ENCODE measurements around the gene TCN1.
"Not testable (repeated sequence)": the region's sequence is repeated elsewhere in the genome, so short reads cannot be mapped to it uniquely, and the experiment has no call there.

The TCN1 gene

DNA sequence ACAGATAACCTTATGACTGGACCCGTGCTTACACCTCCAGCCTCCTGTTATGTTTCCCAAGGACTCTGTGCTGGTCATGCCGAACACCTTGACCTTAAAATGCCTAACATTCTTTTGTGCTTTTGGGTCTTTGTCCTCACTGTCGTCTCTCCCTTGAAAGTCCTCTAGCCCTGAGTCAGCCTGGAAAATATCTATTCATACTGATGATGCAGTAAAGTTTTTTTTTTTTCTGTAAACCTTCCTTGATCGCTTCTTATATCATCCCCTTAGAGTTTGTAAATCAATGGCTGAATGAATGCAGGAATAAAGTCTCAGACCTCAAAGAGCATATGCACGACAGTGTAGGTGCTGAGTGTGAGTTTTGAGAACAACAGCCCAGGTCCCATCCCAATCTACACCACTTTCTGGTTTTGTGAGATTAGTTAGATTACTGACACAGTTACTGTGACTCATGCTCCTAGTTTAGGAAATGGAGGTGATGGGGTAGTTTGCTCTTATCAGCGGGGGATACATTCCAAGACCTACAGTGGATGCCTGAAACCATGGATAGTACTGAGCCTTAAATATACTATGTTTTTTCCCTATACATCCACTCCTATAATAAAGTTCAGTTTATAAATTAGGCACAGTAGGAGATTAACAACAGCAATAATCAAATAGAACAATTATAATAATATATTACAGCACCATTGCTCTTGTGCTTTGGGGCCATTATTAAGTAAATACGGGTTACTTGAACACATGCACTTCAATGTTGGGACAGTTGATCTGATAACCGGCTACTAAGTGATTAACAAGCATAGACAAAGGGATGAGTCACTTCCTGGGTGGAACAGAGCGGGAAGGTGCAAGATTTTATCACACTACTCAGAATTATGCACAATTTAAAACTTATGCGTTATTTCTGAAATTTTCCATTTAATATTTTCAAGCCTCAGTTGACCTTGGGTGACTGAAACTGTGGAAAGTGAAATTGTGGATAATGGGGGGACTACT, 8.6 kb downstream of the TCN1 start:
- DNase-seq (ENCODE audit: low spot score) (peak; percentile 39), FAIRE-seq (no peak)

- FAIRE-seq, result no peak
- no peak for DNase-seq (ENCODE audit: low spot score)
Measured at GRCh38 chr11:59854871-59855270, 11.4 kb downstream of the TCN1 start.

- FAIRE-seq, result not testable (repeated sequence)
Measured at GRCh38 chr11:59851416-59851815, 14.9 kb downstream of the TCN1 start.

GRCh38 chr11:59849551-59849950, 16.7 kb downstream of the TCN1 start:
- not testable (repeated sequence) for DNase-seq (ENCODE audit: low spot score); FAIRE-seq

More at GRCh38 chr11:59851416-59851815, 14.9 kb downstream of the TCN1 start:
- DNase-seq (ENCODE audit: low spot score), result not testable (repeated sequence)

DNA sequence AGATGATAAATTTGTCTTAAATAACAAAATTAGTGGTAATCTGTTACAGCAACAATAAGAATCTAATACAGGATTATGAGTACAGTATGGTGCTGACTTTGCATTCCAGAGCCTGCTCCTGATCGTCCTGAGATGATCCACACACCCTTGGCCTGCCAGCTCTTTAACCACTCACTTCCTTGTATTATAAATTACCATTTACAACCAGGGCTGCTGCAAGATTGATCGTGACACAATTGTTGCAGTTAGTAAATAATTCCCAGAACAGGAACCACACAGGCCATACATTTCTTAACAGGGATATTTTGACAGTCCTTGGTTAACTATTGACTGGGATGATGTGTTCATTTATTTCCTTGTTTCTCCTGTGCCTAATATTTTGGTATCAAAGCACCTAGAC, 17.2 kb downstream of the TCN1 start:
- DNase-seq (ENCODE audit: low spot score) (peak; percentile 64), FAIRE-seq (peak; percentile 94)

DNA sequence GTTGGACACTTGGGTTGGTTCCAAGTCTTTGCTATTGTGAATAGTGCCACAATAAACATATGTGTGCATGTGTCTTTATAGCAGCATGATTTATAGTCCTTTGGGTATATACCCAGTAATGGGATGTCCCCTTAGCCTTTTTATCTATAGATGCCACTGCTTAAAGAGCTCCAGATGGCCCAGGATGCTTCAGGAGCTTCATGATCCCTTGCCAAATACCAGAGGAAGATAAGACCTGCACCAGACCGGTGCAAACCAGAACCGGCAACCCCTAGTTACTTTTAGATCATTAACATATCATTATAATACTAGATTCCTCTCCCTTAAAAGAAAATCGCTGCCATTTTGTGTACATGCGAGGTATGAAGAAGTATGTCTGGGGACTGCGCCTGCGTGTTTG, 17.8 kb downstream of the TCN1 start:
- FAIRE-seq; DNase-seq (ENCODE audit: low spot score): not testable (repeated sequence)

- no peak for DNase-seq (ENCODE audit: low spot score)
- FAIRE-seq, result no peak
Measured at GRCh38 chr11:59847626-59848025, 18.7 kb downstream of the TCN1 start.

GRCh38 chr11:59846556-59846955, 19.7 kb downstream of the TCN1 start:
- no peak for DNase-seq (ENCODE audit: low spot score)

GRCh38 chr11:59845399-59845798, 20.9 kb downstream of the TCN1 start, which contains the start of gene CBLIF:
TSS of gene CBLIF (minus strand) at chr11:59845499. CDS start at chr11:59845453, 46 bp downstream.
- DNase-seq (ENCODE audit: low spot score) (no peak), FAIRE-seq (no peak)

More at GRCh38 chr11:59846556-59846955, 19.7 kb downstream of the TCN1 start:
- FAIRE-seq, result no peak

- FAIRE-seq (no peak), DNase-seq (ENCODE audit: low spot score) (no peak)
Measured at GRCh38 chr11:59842316-59842715, 24.0 kb downstream of the TCN1 start.

DNA sequence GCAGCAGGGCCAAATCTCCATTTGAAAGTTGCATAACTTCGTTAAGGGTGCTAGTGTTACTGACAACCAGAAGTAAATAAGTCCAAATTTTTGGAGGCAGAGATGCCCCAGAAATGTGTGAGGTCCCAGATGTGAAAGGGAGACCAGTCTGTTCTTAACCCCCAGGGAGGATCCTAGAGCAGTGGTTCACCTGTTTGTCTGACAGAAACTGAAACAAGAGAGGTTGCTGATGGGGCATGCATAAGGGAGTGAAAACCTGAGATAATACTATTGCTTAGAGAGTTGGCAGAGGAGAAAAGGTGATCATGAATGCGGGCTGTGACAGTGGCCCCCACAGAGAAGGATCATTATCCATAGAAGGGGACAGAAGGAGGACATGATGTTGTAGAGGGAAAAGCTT, 24.8 kb downstream of the TCN1 start:
- DNase-seq (ENCODE audit: low spot score) (no peak), FAIRE-seq (no peak)

- DNase-seq (ENCODE audit: low spot score) (no peak), FAIRE-seq (no peak)
Measured at GRCh38 chr11:59839615-59840014, 26.7 kb downstream of the TCN1 start.

- no peak for DNase-seq (ENCODE audit: low spot score)
- FAIRE-seq, result no peak
Measured at GRCh38 chr11:59833602-59834001, 32.7 kb downstream of the TCN1 start.

- FAIRE-seq (no peak), DNase-seq (ENCODE audit: low spot score) (no peak)
Measured at GRCh38 chr11:59829358-59829757, 36.9 kb downstream of the TCN1 start.

DNA sequence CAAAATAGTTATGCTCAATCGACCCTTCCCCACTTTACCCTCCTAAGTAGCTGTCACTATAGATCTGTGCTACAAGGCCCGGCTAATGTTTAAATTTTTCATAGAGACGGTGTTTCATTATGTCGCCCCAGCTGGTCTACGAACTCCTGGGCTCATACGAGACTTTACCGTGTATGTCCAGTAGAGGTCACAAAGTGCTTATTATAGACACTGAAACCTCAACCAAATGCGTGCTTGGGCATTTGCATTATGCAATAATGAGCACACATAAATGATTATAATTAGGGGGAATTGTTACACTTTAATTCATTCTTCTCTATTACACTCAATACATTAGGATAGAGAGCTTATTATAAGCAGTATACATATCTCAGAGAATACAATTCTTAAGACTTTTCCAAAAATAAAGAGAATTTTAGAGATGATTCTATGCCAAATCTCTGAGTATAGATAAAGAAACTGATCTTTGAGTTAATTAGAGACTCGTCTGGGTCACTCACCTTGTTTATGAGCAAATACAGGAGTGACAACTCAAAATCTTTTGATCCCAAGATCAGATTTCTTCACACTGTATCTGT, 43.2 kb downstream of the TCN1 start:
- FAIRE-seq, result peak; percentile 28
- peak; percentile 32 for DNase-seq (ENCODE audit: low spot score)

DNA sequence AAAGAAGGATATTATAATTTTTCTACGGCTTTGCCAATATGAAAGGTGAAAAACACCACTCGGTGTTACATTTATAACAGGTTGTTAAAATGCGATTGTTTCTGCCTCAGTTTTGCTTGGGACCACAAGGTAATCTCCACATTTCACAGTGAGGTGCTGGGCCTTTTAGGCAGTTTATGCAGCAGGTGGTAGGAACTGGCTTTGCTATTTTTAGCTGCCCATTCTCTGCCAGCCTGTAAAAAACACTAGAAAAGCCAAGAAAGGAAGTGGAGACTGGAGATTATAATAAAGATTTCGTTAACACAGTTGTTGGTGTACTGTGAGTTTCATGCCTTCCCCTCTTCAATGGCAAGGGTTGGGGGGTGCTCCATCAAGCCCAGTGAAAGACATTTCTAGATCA, 47.7 kb downstream of the TCN1 start:
- DNase-seq (ENCODE audit: low spot score) (no peak), FAIRE-seq (no peak)

DNA sequence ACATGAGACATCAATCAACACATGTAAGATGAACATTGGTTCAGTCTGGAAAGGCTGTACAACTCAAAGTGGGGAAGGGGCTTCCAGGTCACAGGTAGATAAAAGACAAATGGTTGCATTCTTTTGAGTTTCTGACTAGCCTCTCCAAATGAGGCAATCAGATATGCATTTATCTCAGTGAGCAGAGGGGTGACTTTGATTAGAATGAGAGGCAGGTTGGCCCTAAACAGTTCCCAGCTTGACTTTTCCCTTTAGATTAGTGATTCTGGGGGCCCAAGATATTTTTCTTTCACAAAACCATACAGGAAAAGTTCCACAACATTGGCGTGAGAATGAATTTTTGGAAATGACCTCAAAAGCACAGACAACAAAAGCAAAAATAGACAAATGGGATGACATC, 49.9 kb downstream of the TCN1 start:
- DNase-seq (ENCODE audit: low spot score); FAIRE-seq: not testable (repeated sequence)

- FAIRE-seq (no peak), DNase-seq (ENCODE audit: low spot score) (no peak)
Measured at GRCh38 chr11:59815754-59816153, 50.5 kb downstream of the TCN1 start.

- no peak for DNase-seq (ENCODE audit: low spot score)
- no peak for FAIRE-seq
Measured at GRCh38 chr11:59814021-59814420, 52.3 kb downstream of the TCN1 start.

- FAIRE-seq (no peak), DNase-seq (ENCODE audit: low spot score) (no peak)
Measured at GRCh38 chr11:59813364-59813763, 52.9 kb downstream of the TCN1 start.

DNA sequence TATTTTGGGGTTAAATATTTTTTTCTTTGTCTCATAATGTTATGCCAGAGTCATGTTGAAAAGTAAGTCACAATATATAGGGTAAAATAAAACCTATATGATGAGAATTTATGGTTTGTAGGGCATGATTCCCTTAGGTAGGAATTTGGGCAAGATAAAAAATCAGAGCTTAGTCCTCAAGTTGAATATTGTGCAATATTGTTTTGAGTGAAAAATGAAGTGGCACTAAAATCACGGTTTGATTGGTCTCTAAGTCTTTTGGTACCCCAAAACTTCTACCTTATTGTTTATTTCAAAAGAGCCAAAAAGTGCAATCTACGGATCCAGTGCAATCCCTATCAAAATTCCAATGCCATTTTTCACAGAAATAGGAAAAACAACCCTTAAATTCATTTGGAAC, 54.1 kb downstream of the TCN1 start:
- FAIRE-seq (no peak), DNase-seq (ENCODE audit: low spot score) (no peak)

- FAIRE-seq, result no peak
- DNase-seq (ENCODE audit: low spot score), result no peak
Measured at GRCh38 chr11:59810911-59811259, 55.4 kb downstream of the TCN1 start.

Data from RCC 7860 (cell line).